AG09319 (cell line): Measurements from ENCODE around the gene SOHLH1.

Experiments
- DNase-seq: peaks from one replicate; pipeline ENCODE4 v3.0.0-alpha.2; 2010; ENCODE audit warnings: low read depth; ENCODE audit errors: extremely low read depth
- TF ChIP-seq, protein P1 (sequence below): IDR thresholded peaks from 2 replicates; pipeline ENCODE4 v1.5.1; 2011; ENCODE audit warnings: low read depth, mild to moderate bottlenecking, inconsistent platforms, low read length, moderate library complexity

Gene SOHLH1

GRCh38 chr9:135663451-135663770 is 35.9 kb downstream of the SOHLH1 start:
- DNase-seq, result no peak
- TF ChIP-seq, protein P1, sequence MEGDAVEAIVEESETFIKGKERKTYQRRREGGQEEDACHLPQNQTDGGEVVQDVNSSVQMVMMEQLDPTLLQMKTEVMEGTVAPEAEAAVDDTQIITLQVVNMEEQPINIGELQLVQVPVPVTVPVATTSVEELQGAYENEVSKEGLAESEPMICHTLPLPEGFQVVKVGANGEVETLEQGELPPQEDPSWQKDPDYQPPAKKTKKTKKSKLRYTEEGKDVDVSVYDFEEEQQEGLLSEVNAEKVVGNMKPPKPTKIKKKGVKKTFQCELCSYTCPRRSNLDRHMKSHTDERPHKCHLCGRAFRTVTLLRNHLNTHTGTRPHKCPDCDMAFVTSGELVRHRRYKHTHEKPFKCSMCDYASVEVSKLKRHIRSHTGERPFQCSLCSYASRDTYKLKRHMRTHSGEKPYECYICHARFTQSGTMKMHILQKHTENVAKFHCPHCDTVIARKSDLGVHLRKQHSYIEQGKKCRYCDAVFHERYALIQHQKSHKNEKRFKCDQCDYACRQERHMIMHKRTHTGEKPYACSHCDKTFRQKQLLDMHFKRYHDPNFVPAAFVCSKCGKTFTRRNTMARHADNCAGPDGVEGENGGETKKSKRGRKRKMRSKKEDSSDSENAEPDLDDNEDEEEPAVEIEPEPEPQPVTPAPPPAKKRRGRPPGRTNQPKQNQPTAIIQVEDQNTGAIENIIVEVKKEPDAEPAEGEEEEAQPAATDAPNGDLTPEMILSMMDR, result no peak

GRCh38 chr9:135662758-135663450 is 36.4 kb downstream of the SOHLH1 start, which contains the start of gene LCN9:
Gene LCN9, plus strand, starts transcription at chr9:135663309. Its CDS starts 13 bp downstream, at chr9:135663322.
- TF ChIP-seq, protein P1, result no peak
- DNase-seq, result no peak

GRCh38 chr9:135661816-135662560 is 37.3 kb downstream of the SOHLH1 start:
- TF ChIP-seq, protein P1, result no peak

DNA sequence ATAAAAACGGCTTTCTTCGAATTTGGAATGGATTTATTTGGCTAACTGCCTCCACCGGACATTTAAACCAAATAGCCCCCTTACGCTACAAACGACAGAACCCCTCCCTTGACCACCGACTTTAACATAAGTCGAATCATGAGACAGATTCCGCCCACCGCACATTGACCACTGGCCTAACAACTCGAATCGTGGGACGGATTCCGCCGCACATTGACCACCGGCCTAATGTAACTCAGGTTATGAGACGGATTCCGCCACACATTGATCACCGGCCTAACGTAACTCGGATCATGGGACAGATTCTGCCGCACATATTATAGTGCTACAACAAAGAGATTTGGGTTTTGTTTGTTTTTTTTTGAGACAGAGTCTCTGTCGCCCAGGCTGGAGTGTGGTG is 38.9 kb downstream of the SOHLH1 start:
- no peak for DNase-seq
- TF ChIP-seq, protein P1, result no peak

More at GRCh38 chr9:135661816-135662560, 37.3 kb downstream of the SOHLH1 start:
- no peak for DNase-seq

- TF ChIP-seq, protein P1, result no peak
- DNase-seq, result no peak
Measured at GRCh38 chr9:135659252-135659651, 40.0 kb downstream of the SOHLH1 start.

DNA sequence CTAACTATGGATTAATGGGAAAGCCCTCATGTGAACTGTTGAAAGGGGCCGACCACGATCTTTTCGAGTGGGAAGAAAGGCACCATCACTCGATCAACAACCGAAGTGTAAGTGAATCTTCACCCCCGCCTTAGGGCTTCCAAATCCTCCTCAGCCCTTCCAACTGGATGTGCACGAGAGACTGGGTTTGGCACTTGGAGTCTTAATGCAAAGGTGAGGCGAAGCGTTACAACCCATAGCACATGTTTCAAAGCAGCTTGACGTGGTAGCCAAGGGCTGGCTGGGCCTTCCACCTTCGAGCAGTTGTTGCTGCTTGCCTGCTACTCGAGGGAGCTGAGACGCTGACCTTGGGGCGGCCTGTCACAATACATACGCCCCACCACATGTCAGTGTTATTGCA is 41.9 kb downstream of the SOHLH1 start:
- TF ChIP-seq, protein P1, result no peak
- no peak for DNase-seq

- TF ChIP-seq, protein P1, result no peak
- no peak for DNase-seq
Measured at GRCh38 chr9:135655317-135655716, 44.0 kb downstream of the SOHLH1 start.
